ENCODE measurements around the gene LGI1.

DNA sequence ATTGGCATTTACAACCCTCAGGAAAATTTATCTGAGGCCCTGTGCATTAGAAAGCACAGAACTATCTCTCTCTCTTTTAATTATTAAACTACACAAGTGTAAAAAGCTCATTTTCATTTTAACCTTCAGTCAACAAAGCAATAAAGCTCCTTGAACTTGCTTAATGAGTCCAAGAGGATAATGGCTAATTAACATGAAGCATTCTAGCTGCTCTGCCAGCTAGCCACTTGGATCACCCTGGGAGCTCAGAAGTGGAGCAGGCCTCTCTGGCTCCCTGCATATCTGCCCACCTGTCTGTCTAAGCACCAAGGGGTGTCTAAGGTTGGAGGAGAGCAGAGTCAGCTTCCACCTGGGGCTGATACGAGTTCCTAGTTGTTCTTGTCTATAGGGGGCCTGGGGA, 80.1 kb downstream of the LGI1 start:
- TF ChIP-seq, protein P1, sequence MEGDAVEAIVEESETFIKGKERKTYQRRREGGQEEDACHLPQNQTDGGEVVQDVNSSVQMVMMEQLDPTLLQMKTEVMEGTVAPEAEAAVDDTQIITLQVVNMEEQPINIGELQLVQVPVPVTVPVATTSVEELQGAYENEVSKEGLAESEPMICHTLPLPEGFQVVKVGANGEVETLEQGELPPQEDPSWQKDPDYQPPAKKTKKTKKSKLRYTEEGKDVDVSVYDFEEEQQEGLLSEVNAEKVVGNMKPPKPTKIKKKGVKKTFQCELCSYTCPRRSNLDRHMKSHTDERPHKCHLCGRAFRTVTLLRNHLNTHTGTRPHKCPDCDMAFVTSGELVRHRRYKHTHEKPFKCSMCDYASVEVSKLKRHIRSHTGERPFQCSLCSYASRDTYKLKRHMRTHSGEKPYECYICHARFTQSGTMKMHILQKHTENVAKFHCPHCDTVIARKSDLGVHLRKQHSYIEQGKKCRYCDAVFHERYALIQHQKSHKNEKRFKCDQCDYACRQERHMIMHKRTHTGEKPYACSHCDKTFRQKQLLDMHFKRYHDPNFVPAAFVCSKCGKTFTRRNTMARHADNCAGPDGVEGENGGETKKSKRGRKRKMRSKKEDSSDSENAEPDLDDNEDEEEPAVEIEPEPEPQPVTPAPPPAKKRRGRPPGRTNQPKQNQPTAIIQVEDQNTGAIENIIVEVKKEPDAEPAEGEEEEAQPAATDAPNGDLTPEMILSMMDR (IDR thresholded peaks at IDR 0.05): no peak
- no peak for TF ChIP-seq ZFX (IDR thresholded peaks at IDR 0.05; ENCODE audit: borderline replicate concordance)
